Measurements from ENCODE around the gene MIX23. TPM values are rescaled to one million over a fixed set of nuclear protein-coding genes. Genes with fewer than 3 reads are reported as not detected.

The MIX23 gene
- total RNA-seq, 1 experiment from 2014 or later, result 121 TPM

GRCh38 chr3:122353215-122353614, 29.8 kb downstream of the MIX23 start:
- DNase-seq (ENCODE audit: low read depth), result no peak

GRCh38 chr3:122351612-122352011, 31.4 kb downstream of the MIX23 start:
- DNase-seq (ENCODE audit: low read depth), result no peak

- DNase-seq (ENCODE audit: low read depth), result no peak
These were observed 32.1 kb downstream of the MIX23 start for GRCh38 chr3:122350814-122351418.

- no peak for DNase-seq (ENCODE audit: low read depth)
These were observed 33.9 kb downstream of the MIX23 start for GRCh38 chr3:122349171-122349570.

GRCh38 chr3:122343654-122344053, 39.4 kb downstream of the MIX23 start:
- DNase-seq (ENCODE audit: low read depth), result peak; percentile 66

- DNase-seq (ENCODE audit: low read depth), result no peak
These were observed 40.2 kb downstream of the MIX23 start for GRCh38 chr3:122342803-122343202.

GRCh38 chr3:122332551-122332950, 50.5 kb downstream of the MIX23 start:
- no peak for DNase-seq (ENCODE audit: low read depth)

- no peak for DNase-seq (ENCODE audit: low read depth)
These were observed 51.1 kb downstream of the MIX23 start for GRCh38 chr3:122331886-122332285.

- no peak for DNase-seq (ENCODE audit: low read depth)
These were observed 57.3 kb downstream of the MIX23 start for GRCh38 chr3:122325769-122326168.

GRCh38 chr3:122324871-122325323, 58.1 kb downstream of the MIX23 start, which contains the start of gene CSTA:
TSS of gene CSTA (plus strand) at chr3:122325248. CDS start at chr3:122325293, 45 bp downstream.
- DNase-seq (ENCODE audit: low read depth), result no peak

GRCh38 chr3:122322095-122323075, 60.6 kb downstream of the MIX23 start:
- no peak for DNase-seq (ENCODE audit: low read depth)

- no peak for DNase-seq (ENCODE audit: low read depth)
These were observed 64.4 kb downstream of the MIX23 start for GRCh38 chr3:122318620-122319019.

- no peak for DNase-seq (ENCODE audit: low read depth)
These were observed 66.7 kb downstream of the MIX23 start for GRCh38 chr3:122316368-122316767.

GRCh38 chr3:122315619-122316018, 67.4 kb downstream of the MIX23 start:
- DNase-seq (ENCODE audit: low read depth), result no peak

GRCh38 chr3:122314228-122314876, 68.7 kb downstream of the MIX23 start:
- no peak for DNase-seq (ENCODE audit: low read depth)

GRCh38 chr3:122313281-122313680, 69.8 kb downstream of the MIX23 start:
- DNase-seq (ENCODE audit: low read depth), result no peak

- DNase-seq (ENCODE audit: low read depth), result no peak
These were observed 70.2 kb downstream of the MIX23 start for GRCh38 chr3:122312826-122313225.

- no peak for DNase-seq (ENCODE audit: low read depth)
These were observed 72.7 kb downstream of the MIX23 start for GRCh38 chr3:122310361-122310760.
